Measurements from ENCODE around the gene HMX1.

Gene HMX1

GRCh38 chr4:8912506-8912905 is 40.9 kb upstream of the HMX1 start:
- TF ChIP-seq CTCF (IDR thresholded peaks at IDR 0.05; ENCODE audit: low read depth, low read length) = no peak
- no peak overlapping the region for H3K4me3 ChIP-seq (ENCODE audit: low read depth, low read length)

- H3K4me3 ChIP-seq (ENCODE audit: low read depth, low read length) = no peak overlapping the region
- TF ChIP-seq CTCF (IDR thresholded peaks at IDR 0.05; ENCODE audit: low read depth, low read length) = no peak
Observed at GRCh38 chr4:8912089-8912455, 40.4 kb upstream of the HMX1 start.

- no peak for TF ChIP-seq CTCF (IDR thresholded peaks at IDR 0.05; ENCODE audit: low read depth, low read length)
- no peak overlapping the region for H3K4me3 ChIP-seq (ENCODE audit: low read depth, low read length)
Observed at GRCh38 chr4:8911316-8912088, 39.9 kb upstream of the HMX1 start.

GRCh38 chr4:8910822-8911315 is 39.2 kb upstream of the HMX1 start:
- H3K4me3 ChIP-seq (ENCODE audit: low read depth, low read length) = no peak overlapping the region
- TF ChIP-seq CTCF (IDR thresholded peaks at IDR 0.05; ENCODE audit: low read depth, low read length) = no peak

GRCh38 chr4:8910100-8910821 is 38.6 kb upstream of the HMX1 start:
- no peak overlapping the region for H3K4me3 ChIP-seq (ENCODE audit: low read depth, low read length)
- TF ChIP-seq CTCF (IDR thresholded peaks at IDR 0.05; ENCODE audit: low read depth, low read length) = no peak

- no peak for TF ChIP-seq CTCF (IDR thresholded peaks at IDR 0.05; ENCODE audit: low read depth, low read length)
- no peak overlapping the region for H3K4me3 ChIP-seq (ENCODE audit: low read depth, low read length)
Observed at GRCh38 chr4:8909548-8909947, 37.9 kb upstream of the HMX1 start.
